Activated naive CD4-positive, alpha-beta T cell treated with anti-CD3 and anti-CD28 coated beads for 36 hours (primary cell): ENCODE results near the gene UBL5. TPM values are rescaled to one million over a fixed set of nuclear protein-coding genes. Genes with fewer than 3 reads are reported as not detected.

ENCODE experiments used
- CTCF ChIA-PET: fragments of 350-600 bp; sonication (Branson Sonifier 250); formaldehyde crosslinking; loops from one replicate; lab custom pipeline; 2021; ENCODE audit warnings: antibody characterized with exemption; lab: Charles Lee
- DNase-seq: peaks from one replicate; pipeline ENCODE4 v3.0.0-alpha.2; 2020
- H3K27ac Mint-ChIP-seq: one replicate; pipeline ENCODE4 v1.8.0; 2021; ENCODE audit warnings: mild to moderate bottlenecking, mixed read lengths
- H3K27me3 Mint-ChIP-seq: one replicate; pipeline ENCODE4 v1.8.0; 2021; ENCODE audit warnings: low read depth, mixed read lengths
- H3K36me3 Mint-ChIP-seq: one replicate; pipeline ENCODE4 v1.8.0; 2021; ENCODE audit warnings: low read depth, mixed read lengths
- H3K4me1 Mint-ChIP-seq: one replicate; pipeline ENCODE4 v1.8.0; 2021; ENCODE audit warnings: low read depth, mixed read lengths
- H3K4me3 Mint-ChIP-seq: one replicate; pipeline ENCODE4 v1.8.0; 2021; ENCODE audit warnings: mild to moderate bottlenecking, moderate library complexity, mixed read lengths
- H3K9me3 Mint-ChIP-seq: one replicate; pipeline ENCODE4 v1.8.0; 2021; ENCODE audit warnings: mixed read lengths
- intact Hi-C: fragments of 100-400 bp; cut with micrococcal nuclease; formaldehyde crosslinking; loops from one replicate; pipeline ENCODE4 v1.15.1; 2023
- total RNA-seq, 2 experiments: library from RNA; stranded (reverse); gene quantifications; one replicate each; pipeline ENCODE4 v1.2.3, GENCODE V29; 2021

The UBL5 gene
- total RNA-seq, 2 experiments from 2014 or later: 287 to 298 TPM

GRCh38 chr19:9792206-9793070, 35.3 kb upstream of the UBL5 start:
- Mint-ChIP-seq H3K4me3 (peak overlapping the region; percentile 86), H3K9me3 (no peaks in the 10 kb centered on the region), H3K27ac (peak overlapping the region; percentile 77), H3K27me3 (no peaks in the 10 kb centered on the region), H3K36me3 (no peaks in the 10 kb centered on the region), H3K4me1 (peaks cover 13% of the 10 kb centered on the region)
- CTCF ChIA-PET: interaction anchor here (1.3 kb wide), 1 partner anchor 165 kb away, joined by 3 read pairs; no protein-coding TSS in a partner anchor
- intact Hi-C loops: loop anchor here (1.0 to 2.0 kb wide), 7 partner anchors 27 to 652 kb away; partner anchors contain the start of genes FBXL12, ZNF121, ZNF266 and ZNF317
- peak; percentile 95 for DNase-seq

GRCh38 chr19:9793071-9793591, 34.6 kb upstream of the UBL5 start:
- peak; percentile 70 for DNase-seq
- Mint-ChIP-seq H3K36me3 (no peaks in the 10 kb centered on the region), H3K27ac (peak overlapping the region; percentile 42), H3K4me3 (peak overlapping the region; percentile 86), H3K4me1 (peaks cover 13% of the 10 kb centered on the region), H3K9me3 (no peaks in the 10 kb centered on the region), H3K27me3 (no peaks in the 10 kb centered on the region)
- CTCF ChIA-PET: interaction anchor here (0.6 to 1.4 kb wide), 5 partner anchors 153 to 207 kb away, joined by 3 to 4 read pairs (median 3); no protein-coding TSS in a partner anchor
- intact Hi-C loops: loop anchor here (1.0 to 2.0 kb wide), 2 partner anchors 358 to 484 kb away; partner anchors contain the start of genes ZNF266 and ZNF699

GRCh38 chr19:9796113-9796773, 31.5 kb upstream of the UBL5 start:
- Mint-ChIP-seq H3K36me3 (no peaks in the 10 kb centered on the region), H3K4me3 (no peak overlapping the region), H3K27ac (peak overlapping the region; percentile 63), H3K27me3 (no peaks in the 10 kb centered on the region), H3K4me1 (peaks cover 12% of the 10 kb centered on the region), H3K9me3 (no peaks in the 10 kb centered on the region)
- peak; percentile 96 for DNase-seq
- intact Hi-C loops: loop anchor here (1.0 kb wide), 6 partner anchors 11 to 660 kb away; partner anchors contain the start of gene ZNF846
- CTCF ChIA-PET: interaction anchor here (0.6 to 1.2 kb wide), 7 partner anchors 120 to 591 kb away, joined by 3 to 11 read pairs (median 4); partner anchors contain the start of gene ZNF121

- Mint-ChIP-seq H3K9me3 (no peaks in the 10 kb centered on the region), H3K4me3 (no peak overlapping the region), H3K36me3 (no peaks in the 10 kb centered on the region), H3K27me3 (no peaks in the 10 kb centered on the region), H3K4me1 (peaks cover 10% of the 10 kb centered on the region), H3K27ac (no peak overlapping the region)
- intact Hi-C loops: no loop called here
- no peak for DNase-seq
- CTCF ChIA-PET: interaction anchor here (0.7 to 1.8 kb wide), 3 partner anchors 34 to 172 kb away, joined by 3 to 8 read pairs (median 3); no protein-coding TSS in a partner anchor
Observed at GRCh38 chr19:9797871-9798270, 29.8 kb upstream of the UBL5 start.

GRCh38 chr19:9799162-9799561, 28.6 kb upstream of the UBL5 start:
- H3K4me1 Mint-ChIP-seq: peaks cover 5% of the 10 kb centered on the region
- no peak for DNase-seq
- H3K27me3 Mint-ChIP-seq: no peaks in the 10 kb centered on the region
- CTCF ChIA-PET: interaction anchor here (1.0 to 1.8 kb wide), 4 partner anchors 9 to 173 kb away, joined by 3 to 8 read pairs (median 4); no protein-coding TSS in a partner anchor
- no peaks in the 10 kb centered on the region for H3K9me3 Mint-ChIP-seq
- peaks cover under 1% of the 10 kb centered on the region for H3K36me3 Mint-ChIP-seq
- no peak overlapping the region for H3K4me3 Mint-ChIP-seq
- no peak overlapping the region for H3K27ac Mint-ChIP-seq
- intact Hi-C loops: no loop called here

GRCh38 chr19:9801976-9802375, 25.7 kb upstream of the UBL5 start:
- intact Hi-C loops: no loop called here
- no peak for DNase-seq
- H3K27me3 Mint-ChIP-seq: no peaks in the 10 kb centered on the region
- H3K4me1 Mint-ChIP-seq: peaks cover 3% of the 10 kb centered on the region
- H3K36me3 Mint-ChIP-seq: peaks cover 1% of the 10 kb centered on the region
- H3K9me3 Mint-ChIP-seq: no peaks in the 10 kb centered on the region
- H3K4me3 Mint-ChIP-seq: no peak overlapping the region
- CTCF ChIA-PET: interaction anchor here (0.5 kb wide), 1 partner anchor 129 kb away, joined by 4 read pairs; no protein-coding TSS in a partner anchor
- no peak overlapping the region for H3K27ac Mint-ChIP-seq

GRCh38 chr19:9806803-9807202, 20.9 kb upstream of the UBL5 start:
- DNase-seq: no peak
- H3K27me3 Mint-ChIP-seq: no peaks in the 10 kb centered on the region
- peaks cover 22% of the 10 kb centered on the region for H3K36me3 Mint-ChIP-seq
- H3K4me1 Mint-ChIP-seq: peaks cover 22% of the 10 kb centered on the region
- no peak overlapping the region for H3K4me3 Mint-ChIP-seq
- no peaks in the 10 kb centered on the region for H3K9me3 Mint-ChIP-seq
- CTCF ChIA-PET: interaction anchor here (0.5 to 1.0 kb wide), 3 partner anchors 33 to 291 kb away, joined by 3 to 4 read pairs (median 3); no protein-coding TSS in a partner anchor
- intact Hi-C loops: no loop called here
- H3K27ac Mint-ChIP-seq: no peak overlapping the region

GRCh38 chr19:9808855-9809824, 18.6 kb upstream of the UBL5 start:
- H3K4me1 Mint-ChIP-seq: peaks cover 22% of the 10 kb centered on the region
- H3K36me3 Mint-ChIP-seq: peaks cover 22% of the 10 kb centered on the region
- no peak overlapping the region for H3K4me3 Mint-ChIP-seq
- CTCF ChIA-PET: interaction anchor here (0.6 to 1.5 kb wide), 5 partner anchors 10 to 633 kb away, joined by 3 to 4 read pairs (median 3); no protein-coding TSS in a partner anchor
- peak overlapping the region; percentile 60 for H3K27ac Mint-ChIP-seq
- H3K9me3 Mint-ChIP-seq: no peaks in the 10 kb centered on the region
- intact Hi-C loops: no loop called here
- DNase-seq: no peak
- no peaks in the 10 kb centered on the region for H3K27me3 Mint-ChIP-seq

GRCh38 chr19:9811139-9811538, 16.6 kb upstream of the UBL5 start:
- Mint-ChIP-seq H3K27me3 (no peaks in the 10 kb centered on the region), H3K36me3 (peaks cover 31% of the 10 kb centered on the region), H3K27ac (peak overlapping the region; percentile 50), H3K4me3 (no peak overlapping the region), H3K9me3 (peaks cover 4% of the 10 kb centered on the region), H3K4me1 (peaks cover 26% of the 10 kb centered on the region)
- CTCF ChIA-PET: no interaction called here
- intact Hi-C loops: no loop called here
- DNase-seq: no peak

- CTCF ChIA-PET: no interaction called here
- Mint-ChIP-seq H3K4me3 (peak overlapping the region; percentile 82), H3K27me3 (no peaks in the 10 kb centered on the region), H3K27ac (peak overlapping the region; percentile 86), H3K4me1 (peaks cover 29% of the 10 kb centered on the region), H3K9me3 (peaks cover 7% of the 10 kb centered on the region), H3K36me3 (peaks cover 17% of the 10 kb centered on the region)
- intact Hi-C loops: loop anchor here (2.0 kb wide), 2 partner anchors 41 to 495 kb away; no protein-coding TSS in a partner anchor
- DNase-seq: no peak
Observed at GRCh38 chr19:9818175-9818733, 9.5 kb upstream of the UBL5 start.
